HepG2 (cell line): ENCODE data around the gene LTA. TPM values are rescaled to one million over a fixed set of nuclear protein-coding genes. Genes with fewer than 3 reads are reported as not detected.

ENCODE experiments used
- ARNT ChIP-seq: fragments of 450-650 bp; IDR thresholded peaks from 2 replicates; pipeline ENCODE4 v1.6.1; 2017
- BCL6 ChIP-seq: IDR thresholded peaks from 2 replicates; pipeline ENCODE4 v1.6.1; 2016; ENCODE audit warnings: missing genetic modification reagents, missing compliant biosample characterization
- BHLHE40 ChIP-seq: IDR thresholded peaks from 2 replicates; pipeline ENCODE4 v1.6.1; 2011; ENCODE audit warnings: low read length, improper control_type of control experiment
- CREB3 ChIP-seq: sonication (generic); formaldehyde crosslinking; IDR thresholded peaks from 2 replicates; pipeline ENCODE4 v1.5.0; 2020; ENCODE audit warnings: missing genetic modification reagents
- IRF9 ChIP-seq: sonication (generic); formaldehyde crosslinking; IDR thresholded peaks from 2 replicates; pipeline ENCODE4 v1.8.0; 2022; ENCODE audit warnings: missing genetic modification reagents, mild to moderate bottlenecking, borderline replicate concordance
- MBNL3 ChIP-seq: fragments of 250-450 bp; sonication (Bioruptor Pico); conservative IDR thresholded peaks from 2 replicates; pipeline ENCODE4 v1.8.0; 2022; ENCODE audit warnings: mild to moderate bottlenecking, inconsistent platforms
- MED1 ChIP-seq: sonication (generic); formaldehyde crosslinking; IDR thresholded peaks from 2 replicates; pipeline ENCODE4 v1.4.0; 2020; ENCODE audit warnings: missing genetic modification reagents
- MTERF4 ChIP-seq: sonication (generic); formaldehyde crosslinking; IDR thresholded peaks from 2 replicates; pipeline ENCODE4 v1.8.0; 2023; ENCODE audit warnings: mild to moderate bottlenecking, missing genetic modification reagents
- NCOA5 ChIP-seq: sonication (generic); formaldehyde crosslinking; IDR thresholded peaks from 2 replicates; pipeline ENCODE4 v1.4.0; 2020; ENCODE audit warnings: missing genetic modification reagents
- NR0B2 ChIP-seq: sonication (generic); formaldehyde crosslinking; IDR thresholded peaks from 2 replicates; pipeline ENCODE4 v1.4.0; 2020; ENCODE audit warnings: mild to moderate bottlenecking, missing genetic modification reagents
- PAWR ChIP-seq: sonication (generic); formaldehyde crosslinking; IDR thresholded peaks from 2 replicates; pipeline ENCODE4 v1.4.0; 2020; ENCODE audit warnings: missing genetic modification reagents, mild to moderate bottlenecking, borderline replicate concordance
- PHF21A ChIP-seq: sonication (generic); formaldehyde crosslinking; IDR thresholded peaks from 2 replicates; pipeline ENCODE4 v1.5.0; 2020; ENCODE audit warnings: mild to moderate bottlenecking, missing genetic modification reagents
- RFX3 ChIP-seq: IDR thresholded peaks from 2 replicates; pipeline ENCODE4 v1.6.1; 2016; ENCODE audit warnings: missing biosample characterization, missing genetic modification reagents
- RORA ChIP-seq: sonication (generic); formaldehyde crosslinking; IDR thresholded peaks from 2 replicates; pipeline ENCODE4 v1.5.0; 2020; ENCODE audit warnings: mild to moderate bottlenecking, missing genetic modification reagents, moderate library complexity
- SIX4 ChIP-seq: sonication (generic); formaldehyde crosslinking; IDR thresholded peaks from 2 replicates; pipeline ENCODE4 v1.4.0; 2020; ENCODE audit warnings: missing genetic modification reagents
- SP2 ChIP-seq: sonication (generic); formaldehyde crosslinking; IDR thresholded peaks from 2 replicates; pipeline ENCODE4 v1.5.1; 2020; ENCODE audit warnings: mild to moderate bottlenecking, missing genetic modification reagents
- ZNF44 ChIP-seq: sonication (generic); formaldehyde crosslinking; IDR thresholded peaks from 2 replicates; pipeline ENCODE4 v1.5.1; 2020; ENCODE audit warnings: mild to moderate bottlenecking, missing genetic modification reagents
- ZNF441 ChIP-seq: sonication (generic); formaldehyde crosslinking; IDR thresholded peaks from 2 replicates; pipeline ENCODE4 v1.7.0; 2021; ENCODE audit warnings: missing genetic modification reagents, borderline replicate concordance
- ZNF597 ChIP-seq: sonication (generic); formaldehyde crosslinking; IDR thresholded peaks from 2 replicates; pipeline ENCODE4 v1.5.0; 2020; ENCODE audit warnings: missing genetic modification reagents
- ZNF609 ChIP-seq: sonication (generic); formaldehyde crosslinking; IDR thresholded peaks from 2 replicates; pipeline ENCODE4 v1.4.0; 2020; ENCODE audit warnings: mild to moderate bottlenecking, missing genetic modification reagents, borderline replicate concordance
- polyA plus RNA-seq, 8 experiments: library from polyadenylated mRNA; depleted of rRNA in 3 of 8; stranded (reverse) in 7 of 8; unstranded in 1 of 8; fragments of >200 nt; fragmentation: Illumina TruSeq in 4 of 8; extraction: Trizol in 4 of 8; gene quantifications; 2 replicates each; pipeline versions ENCODE4 v1.2.1 to v1.2.3, GENCODE V29; 2011 to 2016; ENCODE audit warnings: low read depth in 4 of 8, missing spikeins in 1 of 8, mixed read lengths in 1 of 8; ENCODE audit not compliant: insufficient read depth in 1 of 8
- total RNA-seq, 5 experiments: library from RNA; depleted of rRNA; stranded (reverse); fragments of >200 nt; fragmentation: Illumina TruSeq; extraction: Trizol; gene quantifications; 2 replicates each; pipeline ENCODE4 v1.2.3, GENCODE V29; 2016; ENCODE audit warnings: low read depth in 1 of 5

The LTA gene
- total and polyA plus RNA-seq, 2 of the 13 experiments (the other 11 are each of a cell fraction or from before 2014, with no cell fraction given), result 0.09 TPM; not detected in 1

GRCh38 chr6:31541658-31542521 is 30.2 kb upstream of the LTA start, which contains the start of gene DDX39B (continued):
- TF ChIP-seq ZNF609 (CRISPR knock-in tag), result peak; percentile 37; the same call in 1 of the 2 replicates
- no peak for TF ChIP-seq MBNL3 (CRISPR knock-in tag)
- peak; percentile 90 for TF ChIP-seq MED1 (CRISPR knock-in tag)
- TF ChIP-seq CREB3 (CRISPR knock-in tag), result peak; percentile 91
- peak; percentile 24 for TF ChIP-seq BHLHE40
- TF ChIP-seq ZNF597 (CRISPR knock-in tag), result peak; percentile 39; the same call in 1 of the 2 replicates
- TF ChIP-seq SIX4, result peak; percentile 58
- peak; percentile 95 for TF ChIP-seq NR0B2 (CRISPR knock-in tag)
- TF ChIP-seq ZNF44, result no peak; the same call in 1 of the 2 replicates
- peak; percentile 93; the same call in 1 of the 2 replicates for TF ChIP-seq IRF9 (CRISPR knock-in tag)
- TF ChIP-seq RFX3 (CRISPR knock-in tag), result no peak
- peak; percentile 96 for TF ChIP-seq MTERF4 (CRISPR knock-in tag)
- peak; percentile 52 for TF ChIP-seq BCL6 (CRISPR knock-in tag)
- TF ChIP-seq SP2 (CRISPR knock-in tag), result peak; percentile 59
- no peak for TF ChIP-seq RORA (CRISPR knock-in tag)
- TF ChIP-seq ARNT, result no peak
- TF ChIP-seq NCOA5, result no peak
- TF ChIP-seq PHF21A (CRISPR knock-in tag), result peak; percentile 93
- peak; percentile 83; the same call in 1 of the 2 replicates for TF ChIP-seq ZNF441 (CRISPR knock-in tag)
- TF ChIP-seq PAWR (CRISPR knock-in tag), result 0 out of 2 replicates have a peak, but pooled peaks have one; percentile 48
